ENCODE measurements around the gene PATL1. TPM values are rescaled to one million over a fixed set of nuclear protein-coding genes. Genes with fewer than 3 reads are reported as not detected.

The PATL1 gene
- total RNA-seq, 4 donors from 2014 or later, result 19.0 to 29.9 (median 26.2) TPM

- ATAC-seq (peak; percentile 37 to 57), DNase-seq (peak in 1 of 2 donors; percentile 21)
- Histone ChIP-seq H3K27me3 (no peaks in the 10 kb centered on the region), H3K27ac (peak overlapping the region; percentile 85 to 96 (median 92)), H3K9me3 (no peaks in the 10 kb centered on the region), H3K4me1 (peaks cover 78 to 87% of the 10 kb centered on the region in 2 donors), H3K4me3 (peak overlapping the region in 1 of 4 donors; percentile 14), H3K36me3 (peaks cover 0 to 67% of the 10 kb centered on the region in 2 donors)
- intact Hi-C loops (cut with DNase I; ENCODE audit: low total_unique reads) (loop anchor here (2.0 kb wide), 1 partner anchor 47 kb away; no protein-coding TSS in a partner anchor), in situ Hi-C loops (cut with MboI; ENCODE audit: low sequenced_read_pairs in 4 of 4) (no loop called here)
- TF ChIP-seq, protein P1, sequence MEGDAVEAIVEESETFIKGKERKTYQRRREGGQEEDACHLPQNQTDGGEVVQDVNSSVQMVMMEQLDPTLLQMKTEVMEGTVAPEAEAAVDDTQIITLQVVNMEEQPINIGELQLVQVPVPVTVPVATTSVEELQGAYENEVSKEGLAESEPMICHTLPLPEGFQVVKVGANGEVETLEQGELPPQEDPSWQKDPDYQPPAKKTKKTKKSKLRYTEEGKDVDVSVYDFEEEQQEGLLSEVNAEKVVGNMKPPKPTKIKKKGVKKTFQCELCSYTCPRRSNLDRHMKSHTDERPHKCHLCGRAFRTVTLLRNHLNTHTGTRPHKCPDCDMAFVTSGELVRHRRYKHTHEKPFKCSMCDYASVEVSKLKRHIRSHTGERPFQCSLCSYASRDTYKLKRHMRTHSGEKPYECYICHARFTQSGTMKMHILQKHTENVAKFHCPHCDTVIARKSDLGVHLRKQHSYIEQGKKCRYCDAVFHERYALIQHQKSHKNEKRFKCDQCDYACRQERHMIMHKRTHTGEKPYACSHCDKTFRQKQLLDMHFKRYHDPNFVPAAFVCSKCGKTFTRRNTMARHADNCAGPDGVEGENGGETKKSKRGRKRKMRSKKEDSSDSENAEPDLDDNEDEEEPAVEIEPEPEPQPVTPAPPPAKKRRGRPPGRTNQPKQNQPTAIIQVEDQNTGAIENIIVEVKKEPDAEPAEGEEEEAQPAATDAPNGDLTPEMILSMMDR (IDR thresholded peaks at IDR 0.05 in 4 of 5, conservative IDR thresholded peaks at IDR 0.05 in 1 of 5), result no peak
- peak in 1 of 2 donors; percentile 60 for TF ChIP-seq POLR2A (IDR thresholded peaks at IDR 0.05)
Measured at GRCh38 chr11:59607703-59608454, 61.0 kb downstream of the PATL1 start.

DNA sequence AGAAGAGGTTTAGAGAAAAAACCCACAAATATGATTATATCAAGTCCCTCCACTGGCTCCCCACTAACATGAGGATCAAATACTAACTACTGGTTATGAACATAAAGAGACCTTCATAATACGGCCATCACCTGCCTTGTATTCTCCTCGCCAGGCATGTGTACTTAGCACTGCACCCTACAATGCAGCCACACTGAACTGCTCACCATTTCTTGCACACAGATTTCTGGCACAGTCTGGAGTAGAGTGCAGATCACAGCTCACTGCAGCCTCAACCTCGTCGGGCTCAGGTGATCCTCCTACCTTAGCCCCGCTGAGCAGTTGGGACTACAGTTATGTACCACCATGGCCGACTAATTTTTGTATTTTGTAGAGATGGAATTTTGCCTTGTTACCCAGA lies 66.4 kb downstream of the PATL1 start:
- ATAC-seq (no peak), DNase-seq (no peak)
- TF ChIP-seq, protein P1 (IDR thresholded peaks at IDR 0.05 in 4 of 5, conservative IDR thresholded peaks at IDR 0.05 in 1 of 5), result no peak
- TF ChIP-seq POLR2A (IDR thresholded peaks at IDR 0.05), result no peak
- Histone ChIP-seq H3K9me3 (no peaks in the 10 kb centered on the region), H3K36me3 (peaks cover 0 to 93% of the 10 kb centered on the region in 2 donors), H3K27ac (peak overlapping the region in 1 of 4 donors; percentile 18), H3K4me3 (no peak overlapping the region), H3K4me1 (peaks cover 26 to 34% of the 10 kb centered on the region in 2 donors), H3K27me3 (no peaks in the 10 kb centered on the region)
- intact Hi-C loops (cut with DNase I; ENCODE audit: low total_unique reads) (no loop called here), in situ Hi-C loops (cut with MboI; ENCODE audit: low sequenced_read_pairs in 4 of 4) (no loop called here)

DNA sequence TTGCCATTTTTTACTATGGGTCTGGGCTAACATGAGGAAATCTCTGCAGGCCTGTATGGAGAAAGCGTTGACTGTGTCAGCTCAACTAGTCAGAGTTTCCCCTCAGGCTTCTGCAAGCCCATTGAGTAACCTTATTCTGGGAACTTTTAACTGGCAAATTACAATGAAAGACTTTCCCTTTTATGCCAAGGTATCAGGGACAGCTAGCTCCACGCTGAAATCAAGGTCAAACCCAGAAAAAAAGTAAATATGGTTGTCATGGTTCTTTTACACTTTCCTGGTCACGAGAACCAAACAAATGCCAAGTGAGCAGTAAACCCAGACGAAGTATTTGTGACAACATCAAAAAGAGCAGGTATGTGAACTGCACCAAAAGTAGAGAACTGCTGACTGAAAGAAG lies 67.0 kb downstream of the PATL1 start:
- H3K27ac ChIP-seq, result peak overlapping the region in 1 of 4 donors; percentile 18
- intact Hi-C loops (cut with DNase I; ENCODE audit: low total_unique reads) (no loop called here), in situ Hi-C loops (cut with MboI; ENCODE audit: low sequenced_read_pairs in 4 of 4) (no loop called here)
- DNase-seq (no peak), ATAC-seq (no peak)
- peaks cover 19 to 27% of the 10 kb centered on the region in 2 donors for H3K4me1 ChIP-seq
- H3K36me3 ChIP-seq, result peaks cover 0 to 92% of the 10 kb centered on the region in 2 donors
- H3K4me3 ChIP-seq, result no peak overlapping the region
- TF ChIP-seq POLR2A (IDR thresholded peaks at IDR 0.05), result no peak
- TF ChIP-seq, protein P1 (IDR thresholded peaks at IDR 0.05 in 4 of 5, conservative IDR thresholded peaks at IDR 0.05 in 1 of 5), result no peak
- H3K27me3 ChIP-seq, result no peaks in the 10 kb centered on the region
- no peaks in the 10 kb centered on the region for H3K9me3 ChIP-seq

- H3K36me3 ChIP-seq, result peaks cover 0 to 85% of the 10 kb centered on the region in 2 donors
Measured at GRCh38 chr11:59600636-59601035, 68.2 kb downstream of the PATL1 start.

More at GRCh38 chr11:59600636-59601035, 68.2 kb downstream of the PATL1 start:
- DNase-seq (no peak), ATAC-seq (no peak)
- TF ChIP-seq, protein P1 (IDR thresholded peaks at IDR 0.05 in 4 of 5, conservative IDR thresholded peaks at IDR 0.05 in 1 of 5), result no peak
- TF ChIP-seq POLR2A (IDR thresholded peaks at IDR 0.05), result no peak
- in situ Hi-C loops (cut with MboI; ENCODE audit: low sequenced_read_pairs in 4 of 4), result no loop called here
- H3K9me3 ChIP-seq, result no peaks in the 10 kb centered on the region
- peaks cover 8 to 18% of the 10 kb centered on the region in 2 donors for H3K4me1 ChIP-seq
- intact Hi-C loops (cut with DNase I; ENCODE audit: low total_unique reads), result no loop called here
- H3K27me3 ChIP-seq, result no peaks in the 10 kb centered on the region
- no peak overlapping the region for H3K4me3 ChIP-seq
- no peak overlapping the region for H3K27ac ChIP-seq
